Pons (tissue), 1 donor: Measurements from ENCODE around the gene CDK12.

Experiments used
- DNase-seq: peaks from one replicate; pipeline ENCODE4 v3.0.0-alpha.2; 2016; ENCODE audit warnings: low spot score

The CDK12 gene

DNA sequence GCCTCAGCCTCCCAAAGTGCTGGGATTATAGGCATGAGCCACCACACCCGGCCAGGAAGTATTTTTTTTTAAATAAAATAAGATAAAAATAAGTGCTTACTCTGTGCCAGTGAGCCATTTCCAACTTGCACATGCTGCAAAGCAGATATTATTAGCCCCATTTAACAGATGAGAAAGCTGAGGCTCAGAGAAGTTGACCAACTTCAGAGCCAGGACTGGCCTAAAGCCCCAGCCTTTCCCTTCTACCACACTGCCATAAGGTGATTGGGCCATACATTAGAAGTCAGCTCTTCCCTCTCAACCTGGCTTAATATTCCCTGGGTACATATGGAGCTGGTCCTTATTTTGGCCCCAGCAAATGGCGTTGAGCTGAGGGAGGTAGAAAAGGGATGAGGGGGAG, 121.4 kb downstream of the CDK12 start:
- DNase-seq, result no peak
